Measurements from ENCODE around the gene FGD5.
"Not testable (repeated sequence)": the region's sequence is repeated elsewhere in the genome, so short reads cannot be mapped to it uniquely, and the experiment has no call there.

The FGD5 gene

GRCh38 chr3:14808502-14809266, 10.1 kb upstream of the FGD5 start:
- no peak for TF ChIP-seq CTCF (IDR thresholded peaks at IDR 0.05; ENCODE audit: low read length)
- no peak for TF ChIP-seq EZH2 (IDR thresholded peaks at IDR 0.05; ENCODE audit: borderline replicate concordance, low read length)
- no peak overlapping the region for H2AFZ ChIP-seq (ENCODE audit: low read length)
- no peak overlapping the region for H3K27ac ChIP-seq (ENCODE audit: low read depth, low read length, poor library complexity, severe bottlenecking)
- no peaks in the 10 kb centered on the region for H3F3A ChIP-seq (ENCODE audit: insufficient read depth, low read length)
- H3K36me3 ChIP-seq (ENCODE audit: insufficient read depth, low read length) = no peaks in the 10 kb centered on the region
- no peaks in the 10 kb centered on the region for H4K20me1 ChIP-seq (ENCODE audit: insufficient read depth, low read length)
- no peaks in the 10 kb centered on the region for H3K4me1 ChIP-seq (ENCODE audit: insufficient read depth, low read length, severe bottlenecking)
- H3K9me3 ChIP-seq (ENCODE audit: low read length) = no peaks in the 10 kb centered on the region
- no peak overlapping the region for H3K9ac ChIP-seq (ENCODE audit: low read length)
- no peak overlapping the region for H3K4me3 ChIP-seq (ENCODE audit: low read depth, low read length, poor library complexity, severe bottlenecking)
- no peaks in the 10 kb centered on the region for H3K79me2 ChIP-seq (ENCODE audit: insufficient read depth, low read length)
- no peaks in the 10 kb centered on the region for H3K27me3 ChIP-seq (ENCODE audit: insufficient read depth, low read length)
- no peaks in the 10 kb centered on the region for H3K9me2 ChIP-seq (ENCODE audit: low read depth, low read length)
- H3K4me2 ChIP-seq (ENCODE audit: low read length) = no peak overlapping the region

GRCh38 chr3:14809611-14810010, 9.2 kb upstream of the FGD5 start:
- H3K36me3 ChIP-seq (ENCODE audit: insufficient read depth, low read length); H3K27ac ChIP-seq (ENCODE audit: low read depth, low read length, poor library complexity, severe bottlenecking); H4K20me1 ChIP-seq (ENCODE audit: insufficient read depth, low read length); H3K4me3 ChIP-seq (ENCODE audit: low read depth, low read length, poor library complexity, severe bottlenecking); H3K9ac ChIP-seq (ENCODE audit: low read length); H2AFZ ChIP-seq (ENCODE audit: low read length); H3K4me2 ChIP-seq (ENCODE audit: low read length); H3K9me3 ChIP-seq (ENCODE audit: low read length); H3F3A ChIP-seq (ENCODE audit: insufficient read depth, low read length); H3K9me2 ChIP-seq (ENCODE audit: low read depth, low read length); H3K27me3 ChIP-seq (ENCODE audit: insufficient read depth, low read length); H3K4me1 ChIP-seq (ENCODE audit: insufficient read depth, low read length, severe bottlenecking); H3K79me2 ChIP-seq (ENCODE audit: insufficient read depth, low read length): not testable (repeated sequence)

- Histone ChIP-seq H3K9me3 (ENCODE audit: low read length) (no peaks in the 10 kb centered on the region), H3K36me3 (ENCODE audit: insufficient read depth, low read length) (no peaks in the 10 kb centered on the region), H3K4me2 (ENCODE audit: low read length) (no peak overlapping the region), H3F3A (ENCODE audit: insufficient read depth, low read length) (no peaks in the 10 kb centered on the region), H3K27me3 (ENCODE audit: insufficient read depth, low read length) (no peaks in the 10 kb centered on the region; the same call in 1 of the 2 replicates), H3K4me3 (ENCODE audit: low read depth, low read length, poor library complexity, severe bottlenecking) (no peak overlapping the region), H3K9ac (ENCODE audit: low read length) (no peak overlapping the region), H3K4me1 (ENCODE audit: insufficient read depth, low read length, severe bottlenecking) (no peaks in the 10 kb centered on the region), H3K27ac (ENCODE audit: low read depth, low read length, poor library complexity, severe bottlenecking) (no peak overlapping the region), H2AFZ (ENCODE audit: low read length) (no peak overlapping the region), H3K9me2 (ENCODE audit: low read depth, low read length) (no peaks in the 10 kb centered on the region), H3K79me2 (ENCODE audit: insufficient read depth, low read length) (no peaks in the 10 kb centered on the region), H4K20me1 (ENCODE audit: insufficient read depth, low read length) (no peaks in the 10 kb centered on the region)
- no peak for TF ChIP-seq EZH2 (IDR thresholded peaks at IDR 0.05; ENCODE audit: borderline replicate concordance, low read length)
- no peak for TF ChIP-seq CTCF (IDR thresholded peaks at IDR 0.05; ENCODE audit: low read length)
These were observed 8.5 kb upstream of the FGD5 start for GRCh38 chr3:14810070-14810791.
